ES-I3 (cell line): ENCODE data around the gene BCDIN3D.

Experiments used
- H3K36me3 ChIP-seq: 2 replicates; pipeline ENCODE4 v1.6.1; 2013; ENCODE audit warnings: mild to moderate bottlenecking, low read length, control low read depth, moderate library complexity; ENCODE audit not compliant: insufficient read depth
- H3K4me1 ChIP-seq: 2 replicates; pipeline ENCODE4 v1.6.1; 2013; ENCODE audit warnings: mild to moderate bottlenecking, control low read depth, low read length; ENCODE audit not compliant: insufficient read depth
- H3K9ac ChIP-seq: 2 replicates; pipeline ENCODE4 v1.6.1; 2013; ENCODE audit warnings: low read depth, mild to moderate bottlenecking, low read length, moderate library complexity
- H3K9me3 ChIP-seq: 2 replicates; pipeline ENCODE4 v1.6.1; 2013; ENCODE audit warnings: mild to moderate bottlenecking, low read length, moderate library complexity; ENCODE audit not compliant: control insufficient read depth, insufficient read depth

The BCDIN3D gene

DNA sequence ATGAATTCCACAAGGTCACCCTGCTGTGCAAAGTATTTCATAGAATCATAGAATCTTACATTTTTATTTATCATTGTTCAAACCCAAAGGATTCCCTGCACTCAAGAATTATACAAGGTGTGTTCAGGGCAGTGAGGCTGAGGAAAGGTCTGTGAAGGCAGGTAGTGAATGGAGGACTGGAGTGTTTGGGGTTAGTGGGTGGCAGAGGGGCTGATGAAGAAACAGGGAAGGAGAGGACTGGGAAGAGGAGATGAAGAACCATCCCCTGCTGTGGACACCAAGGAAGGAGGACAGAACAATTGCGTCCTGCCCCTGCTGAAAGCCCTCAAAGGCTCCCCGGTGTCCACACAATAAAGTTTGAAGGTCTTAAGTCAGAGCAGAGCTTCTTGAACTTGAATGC, 10.8 kb upstream of the BCDIN3D start:
- Histone ChIP-seq H3K9me3 (no peaks in the 10 kb centered on the region), H3K4me1 (no peaks in the 10 kb centered on the region), H3K9ac (no peak overlapping the region), H3K36me3 (no peaks in the 10 kb centered on the region)

DNA sequence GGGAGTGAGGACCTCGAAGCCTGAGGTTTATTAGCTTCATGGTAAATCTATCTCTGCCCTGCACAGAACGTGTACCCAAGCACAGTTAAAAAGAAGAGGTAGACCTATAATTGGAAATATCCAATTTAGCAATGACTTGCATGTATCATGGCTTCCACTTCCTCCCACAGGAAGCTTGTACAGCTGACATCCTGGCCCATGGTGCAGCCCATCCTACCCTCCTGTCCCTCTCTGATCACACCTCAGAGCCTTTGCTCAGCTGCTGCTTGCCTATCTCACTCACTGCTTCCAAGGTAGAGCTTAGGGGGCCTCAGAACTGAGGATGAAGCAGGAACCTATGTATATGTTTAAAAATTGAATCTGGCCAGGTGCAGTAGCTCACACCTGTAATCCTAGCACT, 4.3 kb upstream of the BCDIN3D start:
- Histone ChIP-seq H3K36me3 (no peaks in the 10 kb centered on the region), H3K9me3 (no peaks in the 10 kb centered on the region), H3K9ac (no peak overlapping the region), H3K4me1 (0 out of 2 replicates have a peak, but pooled peaks cover 5% of the 10 kb centered on the region)

DNA sequence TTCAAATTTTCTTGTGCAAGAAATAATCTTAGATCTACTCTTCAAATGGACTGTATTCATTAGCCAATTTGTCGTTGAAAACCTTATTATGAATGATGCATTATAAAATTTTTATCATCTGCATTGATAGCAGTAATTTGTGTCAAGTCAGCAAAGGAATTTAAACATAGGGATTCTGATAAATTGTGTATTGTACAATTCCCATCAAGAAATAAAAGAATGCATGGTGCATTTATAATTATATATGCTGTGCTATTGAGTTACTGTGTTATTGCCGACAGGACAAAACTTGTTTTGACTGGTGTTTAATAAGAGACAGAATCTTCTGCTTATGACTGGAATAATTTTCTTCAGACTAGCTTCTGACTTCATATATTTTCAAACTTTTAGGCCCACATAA, 3.1 kb upstream of the BCDIN3D start:
- H3K36me3 ChIP-seq, result no peaks in the 10 kb centered on the region
- no peak overlapping the region for H3K9ac ChIP-seq
- no peaks in the 10 kb centered on the region for H3K9me3 ChIP-seq
- H3K4me1 ChIP-seq, result peaks cover 10% of the 10 kb centered on the region; the same call in 1 of the 2 replicates

DNA sequence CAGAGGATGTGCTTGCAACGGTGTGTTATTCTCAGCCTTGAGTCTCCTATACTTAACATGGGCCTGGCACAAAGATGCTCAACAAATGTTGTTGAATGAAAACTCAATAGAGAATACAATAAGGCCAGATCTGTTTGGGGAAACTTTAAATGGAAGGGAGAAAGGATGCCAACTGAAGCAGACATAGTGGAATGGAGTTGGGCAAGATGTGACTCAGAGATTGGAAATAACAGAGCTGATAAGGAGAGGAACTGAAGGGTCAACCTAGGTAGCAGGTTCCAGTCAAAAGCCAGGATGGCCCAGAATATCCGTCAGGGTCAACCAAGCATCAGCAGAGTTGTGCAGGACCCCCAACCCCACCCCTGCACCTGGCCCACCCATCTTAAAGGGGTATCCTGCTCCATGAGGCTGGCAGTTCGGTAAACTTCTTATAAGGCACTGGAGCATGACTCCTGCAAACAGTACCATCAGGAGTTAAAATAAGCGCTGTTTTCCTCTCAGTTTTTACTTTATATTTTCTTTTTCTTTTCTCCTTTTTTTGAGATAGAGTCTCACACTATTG, 1.1 kb upstream of the BCDIN3D start:
- no peaks in the 10 kb centered on the region for H3K9me3 ChIP-seq
- H3K36me3 ChIP-seq, result no peaks in the 10 kb centered on the region
- peak overlapping the region; percentile 100; the same call in 1 of the 2 replicates for H3K9ac ChIP-seq
- H3K4me1 ChIP-seq, result peaks cover 10% of the 10 kb centered on the region; the same call in 1 of the 2 replicates

DNA sequence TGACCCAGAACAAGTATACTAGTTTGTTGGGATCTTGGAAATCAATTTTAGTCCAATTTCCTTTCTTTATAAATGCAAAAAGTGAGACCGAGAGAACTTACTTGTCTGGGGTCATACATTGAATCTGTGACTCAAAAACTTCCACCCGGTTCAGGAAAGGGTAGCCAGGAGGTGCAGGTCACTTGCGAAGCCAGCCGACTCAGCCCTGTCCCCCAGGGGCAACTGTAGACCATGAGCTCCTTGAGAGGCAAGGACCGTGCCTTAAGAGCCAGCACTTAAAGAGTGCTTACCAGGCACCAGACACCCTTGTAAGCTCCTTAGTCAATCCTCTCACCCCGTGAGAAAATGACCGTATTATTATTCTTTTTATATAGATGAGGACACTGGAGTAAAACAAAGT, 505 bp upstream of the BCDIN3D start:
- Histone ChIP-seq H3K36me3 (no peaks in the 10 kb centered on the region), H3K9ac (peak overlapping the region; percentile 100), H3K4me1 (peaks cover 10% of the 10 kb centered on the region; the same call in 1 of the 2 replicates)

DNA sequence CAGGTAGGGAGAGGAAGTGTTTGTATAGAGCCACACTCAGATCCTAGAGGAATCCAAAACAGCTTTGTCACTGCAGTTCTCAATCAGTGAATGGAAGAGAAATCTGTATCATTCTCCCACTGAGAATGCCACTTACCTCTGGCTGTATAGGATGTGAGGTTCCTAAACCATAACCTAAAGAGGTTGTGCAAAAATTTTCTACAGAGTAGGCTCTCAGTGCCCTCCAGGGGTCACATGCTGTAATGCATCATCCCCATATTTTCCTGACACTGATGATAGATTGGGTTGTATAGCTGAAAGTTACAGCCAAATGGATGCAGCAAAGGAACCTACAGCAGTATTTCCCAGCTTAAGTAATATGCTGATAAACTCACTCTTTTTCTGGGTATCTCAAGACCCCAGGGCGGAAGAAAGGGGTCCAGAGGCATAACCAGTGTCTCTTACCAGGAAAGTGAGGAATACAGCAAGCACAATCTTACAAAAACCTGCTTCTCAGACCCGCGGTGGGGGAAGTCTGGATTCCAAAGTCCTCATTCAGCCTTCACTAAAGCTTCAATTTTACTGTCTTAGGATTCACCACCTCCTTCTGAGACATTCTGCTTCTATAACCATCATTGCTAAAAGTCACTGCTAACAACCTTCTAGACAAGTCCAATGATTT, 3.8 kb downstream of the BCDIN3D start:
- Histone ChIP-seq H3K36me3 (no peaks in the 10 kb centered on the region), H3K9ac (no peak overlapping the region), H3K4me1 (peaks cover 10% of the 10 kb centered on the region; the same call in 1 of the 2 replicates), H3K9me3 (no peaks in the 10 kb centered on the region)

More for the DNA sequence above, 505 bp upstream of the BCDIN3D start:
- H3K9me3 ChIP-seq, result no peaks in the 10 kb centered on the region

DNA sequence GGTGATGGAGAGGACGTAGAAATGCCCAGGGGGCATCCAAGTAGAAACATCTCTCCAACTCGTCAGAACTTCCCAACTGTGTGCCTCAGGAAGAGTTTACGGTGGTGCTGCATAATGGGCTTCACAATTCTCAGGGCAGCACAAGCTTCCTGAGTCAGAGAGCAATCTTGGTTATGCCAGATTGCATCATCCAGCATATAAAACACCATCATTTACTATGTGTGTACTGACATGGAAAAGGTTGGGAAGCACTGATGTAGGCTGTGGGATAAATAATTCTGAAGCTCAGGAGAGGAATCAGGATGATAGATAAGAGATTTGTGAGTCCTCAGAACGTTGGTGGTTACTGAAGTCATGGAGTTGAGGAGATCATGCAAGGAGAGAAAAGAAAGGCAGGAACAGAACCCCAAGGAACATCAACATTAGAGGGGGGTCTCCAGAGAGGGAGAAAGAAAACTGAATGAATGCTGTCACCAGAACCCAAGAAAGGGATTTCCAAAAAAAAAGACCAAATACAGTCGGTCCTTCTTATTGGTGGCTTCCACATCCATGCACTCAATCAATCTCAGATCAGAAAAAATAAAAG, 10.0 kb downstream of the BCDIN3D start:
- Histone ChIP-seq H3K4me1 (no peaks in the 10 kb centered on the region), H3K9ac (no peak overlapping the region), H3K9me3 (no peaks in the 10 kb centered on the region), H3K36me3 (no peaks in the 10 kb centered on the region)

DNA sequence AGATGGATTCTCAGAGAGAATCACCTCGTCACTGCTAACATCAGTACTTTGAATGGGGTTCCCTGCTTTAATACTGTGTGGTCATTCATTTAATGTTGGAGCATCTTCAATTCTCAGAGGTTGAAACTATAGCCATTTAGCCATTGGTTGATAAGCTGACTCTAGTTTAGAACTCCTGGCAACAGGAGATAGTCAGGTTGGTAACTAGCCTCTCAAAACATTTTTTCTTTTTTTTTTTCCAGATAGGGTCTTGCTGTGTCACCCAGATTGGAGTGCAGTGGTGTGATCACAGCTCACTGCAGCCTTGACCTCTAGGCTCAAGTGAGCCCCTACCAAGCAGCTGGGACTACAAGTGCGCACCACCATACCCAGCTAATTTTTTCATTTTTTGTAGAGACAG, 11.2 kb downstream of the BCDIN3D start:
- H3K36me3 ChIP-seq, result no peaks in the 10 kb centered on the region
- no peak overlapping the region for H3K9ac ChIP-seq
- peaks cover 4% of the 10 kb centered on the region for H3K4me1 ChIP-seq
- no peaks in the 10 kb centered on the region for H3K9me3 ChIP-seq

DNA sequence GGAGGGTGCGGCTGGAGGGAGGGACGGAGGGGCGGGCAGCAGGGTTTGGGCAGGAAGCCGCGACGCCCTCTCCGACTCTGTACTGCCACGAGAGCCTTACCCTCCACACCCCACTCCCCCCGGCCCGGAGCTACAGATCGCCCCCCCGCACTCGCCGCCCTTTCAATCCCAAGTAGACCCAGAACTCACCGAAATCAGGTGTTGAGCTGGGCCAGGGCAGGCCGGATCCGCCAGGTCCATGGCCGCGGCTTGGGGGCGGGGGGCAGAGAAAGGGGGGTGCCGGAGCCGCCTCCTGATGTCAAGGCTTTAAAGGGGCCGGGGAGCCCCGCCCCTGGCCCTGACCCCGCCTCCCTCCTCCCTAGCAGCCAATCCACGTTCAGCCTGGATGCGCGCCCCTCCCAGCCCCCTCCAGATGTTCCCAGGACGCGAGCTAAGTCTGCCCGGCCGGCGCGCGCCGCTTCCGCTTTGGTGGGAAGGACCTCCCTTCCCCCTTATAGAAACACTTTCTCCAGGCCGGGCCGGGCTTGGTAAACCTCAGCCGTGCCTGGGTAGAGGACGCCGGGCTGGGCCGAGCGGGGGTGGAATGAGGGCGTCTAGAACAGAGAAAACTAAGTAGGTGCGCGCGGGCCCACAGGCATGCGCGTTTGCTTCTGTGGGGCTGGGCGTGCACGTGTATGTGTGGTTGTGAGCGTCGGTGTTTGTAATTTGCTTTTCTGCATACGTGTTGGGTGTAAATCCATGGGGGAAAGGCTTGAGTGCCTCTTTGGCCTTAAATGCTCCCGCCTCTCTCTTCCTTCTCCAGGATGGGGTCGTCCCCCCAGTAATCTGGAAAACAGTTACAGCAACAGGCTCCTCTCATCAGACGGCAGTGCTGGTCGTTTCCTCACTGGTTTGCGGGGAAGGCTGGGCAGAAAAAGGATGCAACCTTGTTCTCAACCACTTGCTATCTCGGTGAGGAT, 14.5 kb downstream of the BCDIN3D start, which contains the start of gene NCKAP5L:
Gene NCKAP5L (minus strand): TSS at position 281 of the 959 bp plus-strand sequence. CDS start 24,369 bp downstream, outside the sequence.
- H3K4me1 ChIP-seq, result peaks cover 25% of the 10 kb centered on the region
- H3K9ac ChIP-seq, result peak within 1 kb of the TSS; percentile 92
- no peaks in the 10 kb centered on the region for H3K9me3 ChIP-seq
- H3K36me3 ChIP-seq, result no peaks in the 10 kb centered on the region

DNA sequence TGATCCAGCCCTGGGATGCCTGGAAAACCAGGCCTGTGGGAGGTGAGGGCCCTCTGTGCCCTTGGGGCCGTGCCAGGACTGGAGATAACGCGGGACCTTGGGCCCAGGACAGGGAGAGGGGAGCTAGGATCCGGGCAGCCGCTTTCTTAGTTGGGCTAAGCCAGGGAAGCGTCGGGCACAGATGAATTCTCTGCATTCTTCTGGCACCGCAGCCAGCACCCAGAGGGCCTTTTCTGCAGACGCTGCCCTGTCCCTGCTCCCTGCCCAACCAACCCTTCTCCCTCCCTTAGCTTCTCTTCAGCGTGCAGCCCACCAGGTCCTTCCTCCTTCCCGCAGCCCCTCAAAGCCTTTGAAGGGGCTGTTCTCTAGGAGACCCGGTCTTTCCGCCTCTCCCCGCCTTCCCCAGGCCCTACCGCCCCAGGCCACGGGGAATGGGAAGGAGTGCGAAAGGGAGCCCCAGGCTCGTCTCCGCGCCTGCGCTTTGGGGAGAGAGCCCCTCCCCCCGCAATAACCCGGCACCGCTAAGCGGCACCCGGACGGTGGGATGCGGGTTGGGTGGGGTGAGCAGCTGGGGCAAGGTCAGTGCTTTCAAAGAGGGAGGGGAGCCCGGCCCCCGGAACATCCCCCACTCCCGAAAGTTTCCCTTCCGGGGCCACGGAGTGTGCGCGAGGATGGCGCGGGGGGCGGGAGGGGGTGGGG, 15.4 kb downstream of the BCDIN3D start:
- peak overlapping the region; percentile 92 for H3K9ac ChIP-seq
- H3K9me3 ChIP-seq, result no peaks in the 10 kb centered on the region
- H3K36me3 ChIP-seq, result no peaks in the 10 kb centered on the region
- H3K4me1 ChIP-seq, result peaks cover 25% of the 10 kb centered on the region

DNA sequence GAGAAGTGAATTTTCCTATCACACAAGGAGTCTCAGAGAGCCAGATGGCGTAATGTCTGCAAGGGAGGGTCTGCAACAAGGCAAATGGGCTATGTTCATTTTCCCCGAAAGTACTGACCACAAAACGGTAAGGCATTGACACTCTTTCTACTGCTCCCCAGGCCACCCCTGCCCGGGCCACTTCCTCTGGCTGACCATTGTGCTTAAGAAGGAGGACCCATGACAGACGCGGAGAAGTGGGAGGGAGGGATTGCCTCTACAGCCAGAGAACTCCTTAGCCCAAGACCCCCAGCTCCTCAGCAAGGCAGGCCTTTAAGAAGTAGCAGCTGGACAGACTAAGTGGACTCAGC, 15.9 kb downstream of the BCDIN3D start:
- Histone ChIP-seq H3K9me3 (no peaks in the 10 kb centered on the region), H3K9ac (peak overlapping the region; percentile 92), H3K4me1 (peaks cover 25% of the 10 kb centered on the region), H3K36me3 (no peaks in the 10 kb centered on the region)

DNA sequence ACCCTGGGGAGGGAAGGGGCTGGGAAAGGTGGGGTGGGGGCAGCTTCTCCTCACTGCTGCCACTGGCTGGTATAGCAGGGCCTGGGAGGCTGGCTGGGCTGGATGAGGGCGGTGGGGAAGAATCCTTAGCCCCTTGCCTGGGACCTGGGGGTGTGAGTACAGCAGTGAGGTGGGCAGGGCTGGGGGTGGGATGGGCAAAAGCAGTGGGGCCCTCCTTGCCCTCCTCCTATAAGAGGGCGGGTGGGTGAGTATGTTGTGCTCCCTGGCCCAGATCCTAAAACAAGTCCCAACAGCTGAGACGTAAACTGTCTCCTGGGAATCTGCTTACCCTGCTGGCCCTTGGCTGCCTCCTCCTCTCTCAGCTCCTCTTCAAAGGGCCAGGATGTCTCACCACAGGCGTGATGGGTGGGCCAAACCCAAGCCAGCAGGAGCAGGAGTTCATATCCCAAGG, 16.9 kb downstream of the BCDIN3D start:
- Histone ChIP-seq H3K36me3 (no peaks in the 10 kb centered on the region), H3K9me3 (no peaks in the 10 kb centered on the region), H3K4me1 (peaks cover 32% of the 10 kb centered on the region), H3K9ac (no peak overlapping the region)

DNA sequence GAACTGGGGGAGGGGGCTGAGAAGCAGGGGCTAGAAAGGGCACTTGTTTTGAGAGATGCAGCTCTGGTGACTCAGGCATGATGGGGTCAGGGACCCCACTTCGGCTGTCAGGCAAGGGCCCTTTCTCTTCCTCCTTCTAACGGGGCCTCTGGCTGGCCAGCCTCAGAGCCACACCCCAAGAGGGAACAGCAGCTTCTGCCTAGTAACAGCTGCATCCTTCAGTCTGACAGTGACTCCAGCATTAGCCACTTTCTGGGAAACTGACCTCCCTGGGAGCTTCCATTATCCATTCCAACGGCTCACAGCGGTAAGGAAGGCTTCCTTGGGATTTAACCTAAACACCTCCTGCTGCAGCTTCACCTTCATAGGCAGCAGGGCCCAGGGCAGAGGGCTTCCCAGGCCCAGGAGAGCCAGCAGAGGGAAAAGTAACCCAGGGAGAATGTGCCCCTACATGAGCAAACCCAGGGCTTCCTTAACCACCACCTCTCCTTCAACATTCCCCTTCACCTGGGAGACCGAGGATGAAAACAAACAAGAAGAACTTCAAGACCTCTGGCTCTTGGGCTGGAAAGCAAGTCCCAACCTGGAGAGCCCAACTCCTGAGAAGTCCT, 17.4 kb downstream of the BCDIN3D start:
- no peak overlapping the region for H3K9ac ChIP-seq
- H3K9me3 ChIP-seq, result no peaks in the 10 kb centered on the region
- H3K4me1 ChIP-seq, result peaks cover 37% of the 10 kb centered on the region
- H3K36me3 ChIP-seq, result no peaks in the 10 kb centered on the region
